Right lobe of liver (tissue), 6 donors: ENCODE results near the gene CWF19L2. TPM values are rescaled to one million over a fixed set of nuclear protein-coding genes. Genes with fewer than 3 reads are reported as not detected.
"Not testable (repeated sequence)": the region's sequence is repeated elsewhere in the genome, so short reads cannot be mapped to it uniquely, and the experiment has no call there.

Source experiments
- ATAC-seq, 4 donors: fragments of 200-7000 bp; cut with Tn5 transposase; one replicate each; pipeline ENCODE4 v1.9.1; 2020; ENCODE audit warnings: mild to moderate bottlenecking in 4 of 4, moderate library complexity in 4 of 4
- DNase-seq, 3 donors: peaks; one replicate each; pipeline ENCODE4 v3.0.0-alpha.2; 2020
- H3K27ac ChIP-seq, 3 donors: fragments of 200-600 bp; one replicate each; pipeline ENCODE4 v1.8.0; 2022
- H3K27me3 ChIP-seq, 2 donors: fragments of 200-600 bp; one replicate each; pipeline ENCODE4 v1.8.0; 2022
- H3K36me3 ChIP-seq, 4 donors: fragments of 200-600 bp; sonication (generic) in 1 of 4; one replicate each; pipeline versions ENCODE4 v1.5.1 to v1.8.0; 2017 to 2022; ENCODE audit warnings: control low read depth in 1 of 4
- H3K4me1 ChIP-seq, 4 donors: fragments of 200-600 bp; sonication (generic) in 1 of 4; one replicate each; pipeline versions ENCODE4 v1.5.1 to v1.8.0; 2017 to 2022; ENCODE audit warnings: control low read depth in 1 of 4
- H3K4me3 ChIP-seq, 3 donors: fragments of 200-600 bp; one replicate each; pipeline ENCODE4 v1.8.0; 2022
- H3K9me3 ChIP-seq, 4 donors: fragments of 200-600 bp; sonication (generic) in 1 of 4; one replicate each; pipeline versions ENCODE4 v1.5.1 to v1.8.0; 2017 to 2022; ENCODE audit warnings: control low read depth in 1 of 4
- POLR2A ChIP-seq: fragments of 450-650 bp; IDR thresholded peaks from one replicate; pipeline ENCODE4 v1.6.1; 2017; ENCODE audit warnings: antibody characterized with exemption, mild to moderate bottlenecking
- WGBS: methylation state at CpG from one replicate; pipeline ENCODE4 v1.1.6; 2018; ENCODE audit warnings: low coverage, low lambda C conversion rate; ENCODE audit not compliant: insufficient coverage; ENCODE audit errors: missing lambda C conversion rate; 5-methylcytosine and 5-hydroxymethylcytosine counted together
- intact Hi-C, 2 donors: fragments of 100-400 bp; cut with DNase I; formaldehyde crosslinking; loops; one replicate each; pipeline versions ENCODE4 v1.11.2 to v1.14.1; 2022
- long read RNA-seq: library from polyadenylated mRNA; unstranded; transcript quantifications from one replicate; pipeline ENCODE4 v2.0.0, GENCODE V29; 2019
- total RNA-seq, 6 experiments: library from RNA; depleted of rRNA in 2 of 6; stranded (reverse); fragments of >200 nt in 2 of 6; fragmentation: NEBNext Ultra II Directional in 3 of 6; extraction: Animal tissue kit (Norgen Biotek cat#: 25700) in 3 of 6; gene quantifications; one replicate each; pipeline versions ENCODE4 v1.1.0 to v1.2.4, GENCODE V29; 2016 to 2023
- TF ChIP-seq, protein P1 (sequence below), 4 donors: fragments of 200-600 bp in 3 of 4; fragments of 450-650 bp in 1 of 4; IDR thresholded peaks; one replicate each; pipeline versions ENCODE4 v1.5.1 to v1.8.0; 2016 to 2022; ENCODE audit warnings: antibody characterized with exemption in 4 of 4, mild to moderate bottlenecking in 2 of 4
- donor health status: DM: no; HTN: yes; CAD: no.
- donor health status: DM: no; HTN: no; CAD: no.
- donor health status: DM: no; HTN: no; CAD: no.
- donor health status: DM: no; HTN: yes; CAD: no.
- donor health status: DM: no; HTN: yes; CAD: no.

The CWF19L2 gene
- 1 to 10 TPM; 4.5 to 6.1 (median 5.3) TPM for total RNA-seq
- long read RNA-seq, partial matches to known transcripts, result 1 of 1 reads
- long read RNA-seq, other reads (novel, unspliced or antisense), result 0 of 1 reads

DNA sequence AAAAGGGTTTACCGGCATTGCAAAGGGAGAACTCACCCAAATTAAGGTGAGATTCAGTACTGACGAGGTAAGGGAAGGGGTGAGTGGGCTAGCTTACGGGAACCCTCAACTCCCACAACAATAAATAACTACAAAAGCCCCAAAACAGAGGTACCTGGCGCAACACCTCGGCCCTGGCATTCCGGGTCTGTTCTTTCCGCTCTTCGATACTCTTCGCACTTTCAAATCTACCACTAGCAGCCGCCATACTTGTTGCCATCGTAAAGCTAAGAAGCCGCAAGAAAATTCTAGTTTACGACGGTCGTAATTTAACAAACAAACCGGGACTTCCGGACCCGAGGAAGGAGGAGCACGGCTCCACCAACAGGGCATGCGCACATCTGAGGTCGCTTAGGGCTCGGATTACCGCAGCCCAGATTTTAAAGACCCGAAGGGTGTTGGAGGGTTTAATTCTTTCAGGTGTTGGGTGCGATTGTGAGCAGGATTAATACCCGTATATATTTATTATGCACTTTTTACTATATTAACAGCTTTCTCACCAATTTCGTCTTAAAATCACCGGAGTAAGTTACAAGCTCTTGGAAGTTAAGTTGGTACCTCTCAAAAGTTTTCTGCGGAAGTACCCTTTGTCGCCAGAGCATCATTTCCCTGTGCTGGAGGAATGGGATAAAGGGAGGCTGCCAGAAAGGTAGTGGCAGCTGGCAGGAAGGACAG is at the start of gene CWF19L2:
Gene CWF19L2, minus strand, starts transcription at position 268 of the 714 bp plus-strand sequence. Its CDS starts 9 bp downstream, at position 259.
- ATAC-seq (peak; percentile 99 to 100 (median 100)), DNase-seq (peak; percentile 88 to 92 (median 91))
- Histone ChIP-seq H3K27ac (peak within 1 kb of the TSS; percentile 54 to 64 (median 57)), H3K9me3 (no peaks in the 10 kb centered on the region), H3K36me3 (peaks cover 0 to 20% (median 0%) of the 10 kb centered on the region in 4 donors), H3K27me3 (no peaks in the 10 kb centered on the region), H3K4me3 (peak within 1 kb of the TSS; percentile 60 to 69 (median 64)), H3K4me1 (peaks cover 0 to 8% (median 2%) of the 10 kb centered on the region in 4 donors)
- intact Hi-C loops, result no loop called here
- peak; percentile 50 for TF ChIP-seq POLR2A
- TF ChIP-seq, protein P1, sequence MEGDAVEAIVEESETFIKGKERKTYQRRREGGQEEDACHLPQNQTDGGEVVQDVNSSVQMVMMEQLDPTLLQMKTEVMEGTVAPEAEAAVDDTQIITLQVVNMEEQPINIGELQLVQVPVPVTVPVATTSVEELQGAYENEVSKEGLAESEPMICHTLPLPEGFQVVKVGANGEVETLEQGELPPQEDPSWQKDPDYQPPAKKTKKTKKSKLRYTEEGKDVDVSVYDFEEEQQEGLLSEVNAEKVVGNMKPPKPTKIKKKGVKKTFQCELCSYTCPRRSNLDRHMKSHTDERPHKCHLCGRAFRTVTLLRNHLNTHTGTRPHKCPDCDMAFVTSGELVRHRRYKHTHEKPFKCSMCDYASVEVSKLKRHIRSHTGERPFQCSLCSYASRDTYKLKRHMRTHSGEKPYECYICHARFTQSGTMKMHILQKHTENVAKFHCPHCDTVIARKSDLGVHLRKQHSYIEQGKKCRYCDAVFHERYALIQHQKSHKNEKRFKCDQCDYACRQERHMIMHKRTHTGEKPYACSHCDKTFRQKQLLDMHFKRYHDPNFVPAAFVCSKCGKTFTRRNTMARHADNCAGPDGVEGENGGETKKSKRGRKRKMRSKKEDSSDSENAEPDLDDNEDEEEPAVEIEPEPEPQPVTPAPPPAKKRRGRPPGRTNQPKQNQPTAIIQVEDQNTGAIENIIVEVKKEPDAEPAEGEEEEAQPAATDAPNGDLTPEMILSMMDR (IDR thresholded peaks at IDR 0.05), result peak in 1 of 4 donors; percentile 2
- under 1% methylated on average over 30 of the region's 30 CpGs for WGBS

DNA sequence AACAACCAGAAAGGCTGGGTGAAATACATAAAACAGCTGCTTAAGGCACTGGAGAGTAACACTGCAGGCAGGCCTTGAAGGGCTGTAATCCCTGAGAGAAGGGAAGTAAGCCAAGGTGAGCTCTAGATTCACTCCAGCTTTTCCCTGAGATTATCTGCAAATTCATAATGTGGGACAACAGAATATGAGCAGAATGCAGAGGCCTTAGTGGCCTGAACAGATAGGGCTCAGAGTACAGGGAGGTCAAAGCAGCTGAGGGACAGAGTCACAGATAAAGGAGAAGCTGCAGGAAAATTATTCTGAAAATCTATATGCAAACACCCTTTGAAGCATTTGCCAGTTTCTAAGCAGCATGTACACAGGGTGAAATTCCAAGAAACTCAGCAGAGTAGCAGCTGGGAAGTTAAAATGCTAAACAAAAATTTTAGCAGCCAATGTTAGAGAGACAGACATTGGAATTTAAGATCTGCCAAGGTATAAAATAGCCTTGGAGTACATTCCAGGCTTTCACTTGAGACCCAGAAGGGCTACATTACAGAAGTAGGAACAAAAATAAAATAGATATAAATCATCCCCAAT is 48.1 kb upstream of the CWF19L2 start:
- no peak overlapping the region for H3K4me3 ChIP-seq
- H3K9me3 ChIP-seq, result no peaks in the 10 kb centered on the region
- ATAC-seq (no peak), DNase-seq (no peak)
- peaks cover 0 to 13% (median 1%) of the 10 kb centered on the region in 4 donors for H3K36me3 ChIP-seq
- no peak overlapping the region for H3K27ac ChIP-seq
- no peaks in the 10 kb centered on the region for H3K27me3 ChIP-seq
- H3K4me1 ChIP-seq, result no peaks in the 10 kb centered on the region
- TF ChIP-seq, protein P1 (IDR thresholded peaks at IDR 0.05), result no peak
- TF ChIP-seq POLR2A, result no peak
- intact Hi-C loops, result no loop called here

DNA sequence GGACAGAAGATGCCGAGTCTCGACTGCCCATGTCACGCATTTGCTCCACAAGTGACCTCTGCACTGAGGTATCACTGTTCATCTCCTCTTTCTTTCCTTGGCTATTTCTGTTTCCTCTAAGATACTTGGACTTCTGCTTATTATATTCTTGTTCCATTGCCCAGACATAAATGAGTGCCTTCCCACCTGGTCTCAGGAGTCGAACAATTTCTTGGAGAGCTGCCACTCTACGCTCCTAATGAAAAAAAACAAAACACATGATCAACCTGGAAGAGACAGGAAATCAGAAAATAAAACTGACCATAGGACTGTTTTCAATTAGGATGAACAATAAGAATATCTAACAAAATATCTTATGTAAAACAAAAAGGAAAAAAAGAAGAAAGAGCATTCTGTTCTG is 47.4 kb upstream of the CWF19L2 start:
- intact Hi-C loops, result no loop called here
- TF ChIP-seq POLR2A, result no peak
- TF ChIP-seq, protein P1 (IDR thresholded peaks at IDR 0.05), result no peak
- Histone ChIP-seq H3K27me3 (no peaks in the 10 kb centered on the region), H3K9me3 (no peaks in the 10 kb centered on the region), H3K27ac (no peak overlapping the region), H3K4me3 (no peak overlapping the region), H3K36me3 (peaks cover 0 to 13% (median 1%) of the 10 kb centered on the region in 4 donors), H3K4me1 (no peaks in the 10 kb centered on the region)
- DNase-seq (no peak), ATAC-seq (no peak)
- 100% methylated on average over 5 of the region's 5 CpGs for WGBS

DNA sequence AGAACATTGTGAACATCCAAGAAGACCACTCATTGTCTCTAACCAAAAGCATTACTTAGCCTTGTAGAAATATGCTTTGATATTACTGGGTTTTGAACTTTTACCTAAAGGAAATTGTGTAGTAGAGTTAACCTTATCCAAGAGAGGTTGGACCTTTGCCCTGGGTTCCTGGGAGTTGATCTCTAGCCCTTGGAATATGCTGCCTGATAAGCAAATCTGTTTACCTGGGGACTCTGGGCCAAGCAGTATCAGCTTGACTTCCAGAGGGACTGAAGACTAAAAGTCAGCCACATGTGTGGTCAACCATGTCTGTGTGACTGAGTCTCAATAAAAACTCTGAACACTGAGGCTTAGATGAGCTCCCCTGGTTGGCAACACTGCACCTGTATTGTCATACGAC is 44.1 kb upstream of the CWF19L2 start:
- peaks cover 0 to 8% (median 1%) of the 10 kb centered on the region in 4 donors for H3K36me3 ChIP-seq
- no peaks in the 10 kb centered on the region for H3K9me3 ChIP-seq
- DNase-seq, result peak in 1 of 3 donors; percentile 47

DNA sequence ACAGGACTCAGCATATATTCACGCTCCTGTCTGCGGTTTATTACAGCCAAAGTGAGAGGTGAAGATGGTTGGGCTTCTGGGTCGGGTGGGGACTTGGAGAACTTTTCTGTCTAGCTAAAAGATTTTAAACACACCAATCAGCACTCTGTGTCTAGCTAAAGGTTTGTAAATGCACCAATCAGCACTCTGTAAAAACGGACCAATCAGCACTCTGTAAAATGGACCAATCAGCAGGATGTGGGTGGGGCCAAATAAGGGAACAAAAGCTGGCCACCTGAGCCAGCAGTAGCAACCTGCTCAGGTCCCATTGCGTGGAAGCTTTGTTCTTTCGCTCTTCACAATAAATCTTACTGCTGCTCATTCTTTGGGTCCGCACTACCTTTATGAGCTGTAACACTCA is 39.7 kb upstream of the CWF19L2 start:
- H3K9me3 ChIP-seq, ATAC-seq, H3K4me3 ChIP-seq, intact Hi-C loops, H3K4me1 ChIP-seq, DNase-seq, H3K36me3 ChIP-seq, H3K27ac ChIP-seq, H3K27me3 ChIP-seq: not testable (repeated sequence)
- WGBS, result 90% methylated on average over 7 of the region's 7 CpGs

More for the DNA sequence above, 44.1 kb upstream of the CWF19L2 start:
- Histone ChIP-seq H3K27ac (no peak overlapping the region), H3K4me1 (no peaks in the 10 kb centered on the region), H3K4me3 (no peak overlapping the region), H3K27me3 (no peaks in the 10 kb centered on the region)
- TF ChIP-seq POLR2A, result no peak
- TF ChIP-seq, protein P1 (IDR thresholded peaks at IDR 0.05), result no peak
- ATAC-seq, result peak; percentile 40 to 80 (median 52)
- intact Hi-C loops, result no loop called here
- WGBS, result 100% methylated on average over 1 of the region's 1 CpG
